Body of pancreas (tissue), 4 donors: ENCODE results near the gene GGA2. TPM values are rescaled to one million over a fixed set of nuclear protein-coding genes. Genes with fewer than 3 reads are reported as not detected.

ENCODE experiments used
- ATAC-seq: fragments of 150-250 bp; one replicate; pipeline ENCODE4 v1.9.1; 2016
- DNase-seq, 4 donors: peaks; one replicate each; pipeline ENCODE4 v3.0.0-alpha.2; 2019
- H3K27ac ChIP-seq, 4 donors: fragments of 200-600 bp; sonication (generic); 1 replicate in 3 of 4; 2 replicates in 1 of 4; pipeline versions ENCODE4 v1.5.1 to v1.6.1; 2016 to 2019; ENCODE audit warnings: mild to moderate bottlenecking in 1 of 4, mixed read lengths in 1 of 4, moderate library complexity in 1 of 4
- H3K27me3 ChIP-seq, 2 donors: fragments of 200-600 bp; sonication (generic); one replicate each; pipeline ENCODE4 v1.6.0; 2016; ENCODE audit warnings: mild to moderate bottlenecking in 1 of 2
- H3K36me3 ChIP-seq, 2 donors: fragments of 200-600 bp; sonication (generic); replicated peaks in 1 of 2; 2 replicates each; pipeline ENCODE4 v1.5.1; 2016; ENCODE audit warnings: low read depth in 2 of 2; ENCODE audit not compliant: insufficient read depth in 1 of 2
- H3K4me1 ChIP-seq: fragments of 200-600 bp; sonication (generic); one replicate; pipeline ENCODE4 v1.6.0; 2016
- H3K4me3 ChIP-seq, 2 donors: fragments of 200-600 bp; sonication (generic); 1 replicate in 1 of 2; 2 replicates in 1 of 2; pipeline ENCODE4 v1.5.1; 2016 to 2019
- H3K9me3 ChIP-seq, 3 donors: fragments of 200-600 bp; sonication (generic); 1 replicate in 2 of 3; 2 replicates in 1 of 3; pipeline ENCODE4 v1.5.1; 2016
- POLR2A ChIP-seq, 3 donors: fragments of 450-650 bp; IDR thresholded peaks; one replicate each; pipeline ENCODE4 v1.6.1; 2016; ENCODE audit warnings: antibody characterized with exemption in 3 of 3, mild to moderate bottlenecking in 2 of 3
- whole genome bisulfite sequencing, 2 donors: methylation state at CpG; one replicate each; pipeline ENCODE4 v1.1.5; 2017; 5-methylcytosine and 5-hydroxymethylcytosine counted together
- intact Hi-C: fragments of 100-400 bp; cut with DNase I; formaldehyde crosslinking; loops from one replicate; pipeline ENCODE4 v1.15.1; 2023
- total RNA-seq, 2 donors: library from RNA; depleted of rRNA; stranded (reverse); fragments of >200 nt; gene quantifications; one replicate each; pipeline ENCODE4 v1.1.0, GENCODE V29; 2016
- TF ChIP-seq, protein P1 (sequence below), 7 experiments: fragments of 450-650 bp in 4 of 7; fragments of 200-600 bp in 3 of 7; sonication (generic) in 3 of 7; IDR thresholded peaks; one replicate each; pipeline ENCODE4 v1.5.1; 2016 to 2019; ENCODE audit warnings: antibody characterized with exemption in 7 of 7

GGA2 gene
- total RNA-seq, 2 donors from 2014 or later, result 59.3 to 64.6 TPM

DNA sequence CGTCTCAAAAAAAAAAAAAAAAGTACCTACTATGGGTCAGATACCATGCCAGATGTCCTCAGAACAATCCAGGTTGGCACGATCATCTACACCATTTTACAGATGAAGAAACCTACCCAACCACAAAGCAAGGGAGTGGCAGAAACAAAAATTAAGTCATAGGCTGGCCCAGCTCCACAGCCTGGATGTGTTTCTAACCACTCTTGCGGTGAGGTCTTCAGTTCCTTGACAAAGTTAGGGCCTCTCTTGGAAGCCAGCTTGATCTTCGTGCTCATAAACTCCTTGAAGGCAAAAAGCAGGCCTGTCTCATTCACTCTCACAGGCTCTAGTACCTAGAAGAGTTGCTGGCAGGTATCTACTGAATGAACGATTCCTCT lies 6.2 kb downstream of the GGA2 start:
- WGBS, 2 donors, result 38 to 51% methylated on average over 2 to 5 of the region's 5 CpGs
- TF ChIP-seq POLR2A (IDR thresholded peaks at IDR 0.05), result peak in 2 of 3 donors; percentile 23 to 42
- TF ChIP-seq, protein P1, sequence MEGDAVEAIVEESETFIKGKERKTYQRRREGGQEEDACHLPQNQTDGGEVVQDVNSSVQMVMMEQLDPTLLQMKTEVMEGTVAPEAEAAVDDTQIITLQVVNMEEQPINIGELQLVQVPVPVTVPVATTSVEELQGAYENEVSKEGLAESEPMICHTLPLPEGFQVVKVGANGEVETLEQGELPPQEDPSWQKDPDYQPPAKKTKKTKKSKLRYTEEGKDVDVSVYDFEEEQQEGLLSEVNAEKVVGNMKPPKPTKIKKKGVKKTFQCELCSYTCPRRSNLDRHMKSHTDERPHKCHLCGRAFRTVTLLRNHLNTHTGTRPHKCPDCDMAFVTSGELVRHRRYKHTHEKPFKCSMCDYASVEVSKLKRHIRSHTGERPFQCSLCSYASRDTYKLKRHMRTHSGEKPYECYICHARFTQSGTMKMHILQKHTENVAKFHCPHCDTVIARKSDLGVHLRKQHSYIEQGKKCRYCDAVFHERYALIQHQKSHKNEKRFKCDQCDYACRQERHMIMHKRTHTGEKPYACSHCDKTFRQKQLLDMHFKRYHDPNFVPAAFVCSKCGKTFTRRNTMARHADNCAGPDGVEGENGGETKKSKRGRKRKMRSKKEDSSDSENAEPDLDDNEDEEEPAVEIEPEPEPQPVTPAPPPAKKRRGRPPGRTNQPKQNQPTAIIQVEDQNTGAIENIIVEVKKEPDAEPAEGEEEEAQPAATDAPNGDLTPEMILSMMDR (IDR thresholded peaks at IDR 0.05), result no peak
- peak; percentile 33 for ATAC-seq
- Histone ChIP-seq H3K36me3 (no peaks in the 10 kb centered on the region), H3K27ac (peak overlapping the region; percentile 73 to 93 (median 84)), H3K4me1 (peaks cover 92% of the 10 kb centered on the region), H3K9me3 (no peaks in the 10 kb centered on the region), H3K27me3 (no peaks in the 10 kb centered on the region), H3K4me3 (no peak overlapping the region)
- intact Hi-C loops, result loop anchor here (10.0 kb wide), 1 partner anchor 51 kb away; the partner anchor contains the start of genes EARS2 and UBFD1
- DNase-seq, result peak; percentile 64 to 73 (median 70)

DNA sequence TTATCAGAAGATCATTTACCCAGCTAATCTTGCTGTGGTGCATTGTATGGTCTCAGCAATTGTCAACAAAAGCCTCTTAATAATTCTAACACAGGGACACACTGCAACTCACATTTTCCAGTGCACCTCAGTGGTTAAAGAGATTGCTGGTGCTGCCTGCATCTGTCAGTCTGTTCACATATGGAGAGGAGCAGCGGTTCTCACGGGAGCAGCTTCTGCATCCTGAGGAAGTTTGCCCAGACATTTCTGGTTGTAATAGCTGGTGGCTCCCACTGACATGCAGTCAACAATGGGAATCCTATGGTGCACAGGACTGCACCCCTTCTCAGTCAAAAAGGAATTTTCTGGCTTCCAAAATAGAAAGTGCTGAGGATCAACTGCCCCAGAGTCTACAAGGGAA lies 7.8 kb downstream of the GGA2 start:
- ATAC-seq (no peak), DNase-seq (no peak)
- Histone ChIP-seq H3K27me3 (no peaks in the 10 kb centered on the region), H3K4me3 (no peak overlapping the region), H3K9me3 (no peaks in the 10 kb centered on the region), H3K27ac (peak overlapping the region; percentile 67 to 92 (median 83)), H3K4me1 (peaks cover 97% of the 10 kb centered on the region), H3K36me3 (no peaks in the 10 kb centered on the region)
- TF ChIP-seq POLR2A (IDR thresholded peaks at IDR 0.05), result no peak
- TF ChIP-seq, protein P1 (IDR thresholded peaks at IDR 0.05), result no peak
- 17 to 27% methylated on average over 2 of the region's 2 CpGs for WGBS, 2 donors
- intact Hi-C loops, result loop anchor here (10.0 kb wide), 1 partner anchor 52 kb away; the partner anchor contains the start of genes EARS2 and UBFD1

GRCh38 chr16:23501291-23501690 lies 9.0 kb downstream of the GGA2 start:
- Histone ChIP-seq H3K27ac (peak overlapping the region; percentile 67 to 92 (median 83)), H3K36me3 (no peaks in the 10 kb centered on the region), H3K27me3 (no peaks in the 10 kb centered on the region), H3K9me3 (no peaks in the 10 kb centered on the region), H3K4me3 (no peak overlapping the region), H3K4me1 (peaks cover 97% of the 10 kb centered on the region)
- WGBS, 2 donors, result 23 to 28% methylated on average over 5 of the region's 5 CpGs
- intact Hi-C loops, result loop anchor here (10.0 kb wide), 1 partner anchor 54 kb away; the partner anchor contains the start of genes EARS2 and UBFD1
- DNase-seq, result peak; percentile 47 to 78 (median 68)
- ATAC-seq, result peak; percentile 57
- TF ChIP-seq, protein P1 (IDR thresholded peaks at IDR 0.05), result no peak
- TF ChIP-seq POLR2A (IDR thresholded peaks at IDR 0.05), result peak in 1 of 3 donors; percentile 13

GRCh38 chr16:23500862-23501225 lies 9.4 kb downstream of the GGA2 start:
- Histone ChIP-seq H3K27ac (peak overlapping the region; percentile 67 to 92 (median 83)), H3K4me1 (peaks cover 97% of the 10 kb centered on the region), H3K9me3 (no peaks in the 10 kb centered on the region), H3K36me3 (no peaks in the 10 kb centered on the region), H3K27me3 (no peaks in the 10 kb centered on the region), H3K4me3 (no peak overlapping the region)
- no peak for ATAC-seq
- no peak for TF ChIP-seq POLR2A (IDR thresholded peaks at IDR 0.05)
- TF ChIP-seq, protein P1 (IDR thresholded peaks at IDR 0.05), result no peak
- intact Hi-C loops, result loop anchor here (10.0 kb wide), 1 partner anchor 54 kb away; the partner anchor contains the start of genes EARS2 and UBFD1
- WGBS, 2 donors, result 20 to 28% methylated on average over 4 of the region's 4 CpGs
- no peak for DNase-seq
